Mucosa of descending colon (tissue), 3 donors: Measurements from ENCODE around the gene MAFF. TPM values are rescaled to one million over a fixed set of nuclear protein-coding genes. Genes with fewer than 3 reads are reported as not detected.

ENCODE experiments used
- ATAC-seq: fragments of 200-7000 bp; cut with Tn5 transposase; one replicate; pipeline ENCODE4 v1.9.1; 2020; ENCODE audit warnings: mild to moderate bottlenecking, moderate library complexity
- DNase-seq, 3 donors: peaks; one replicate each; pipeline ENCODE4 v3.0.0-alpha.2; 2020
- H3K36me3 ChIP-seq: fragments of 200-600 bp; one replicate; pipeline ENCODE4 v1.8.0; 2021; ENCODE audit warnings: low read depth, mild to moderate bottlenecking
- H3K4me1 ChIP-seq: fragments of 200-600 bp; one replicate; pipeline ENCODE4 v1.8.0; 2021; ENCODE audit warnings: low read depth, mild to moderate bottlenecking
- H3K4me3 ChIP-seq: fragments of 200-600 bp; one replicate; pipeline ENCODE4 v1.8.0; 2021; ENCODE audit warnings: mild to moderate bottlenecking
- H3K9me3 ChIP-seq: fragments of 200-600 bp; one replicate; pipeline ENCODE4 v1.8.0; 2021; ENCODE audit warnings: mild to moderate bottlenecking
- CTCF ChIP-seq: fragments of 200-600 bp; IDR thresholded peaks from one replicate; pipeline ENCODE4 v1.8.0; 2022; ENCODE audit warnings: antibody characterized with exemption, mild to moderate bottlenecking
- intact Hi-C, 2 donors: fragments of 100-400 bp; cut with DNase I in 1 of 2; cut with micrococcal nuclease in 1 of 2; formaldehyde crosslinking; loops; one replicate each; pipeline versions ENCODE4 v1.11.0 to v1.11.1; 2022; cut with DNase I, micrococcal nuclease
- total RNA-seq, 3 donors: library from RNA; stranded (reverse); fragmentation: NEBNext Ultra II Directional in 2 of 3; extraction: Animal tissue kit (Norgen Biotek cat#: 25700) in 2 of 3; gene quantifications; one replicate each; pipeline versions ENCODE4 v1.2.1 to v1.2.4, GENCODE V29; 2021 to 2023
- donor health status: DM: no; HTN: no; CAD: no; lungs with moderate emphysema.
- donor health status: DM: no; HTN: no; CAD: no.
- donor health status: DM: no; HTN: yes; CAD: no.

MAFF gene
- total RNA-seq, 3 donors from 2014 or later = 16.7 to 26.5 (median 25.6) TPM

GRCh38 chr22:38214302-38215056, 12.7 kb downstream of the MAFF start:
- H3K9me3 ChIP-seq = no peaks in the 10 kb centered on the region
- peaks cover 21% of the 10 kb centered on the region for H3K4me1 ChIP-seq
- intact Hi-C loops = no loop called here
- no peak overlapping the region for H3K4me3 ChIP-seq
- ATAC-seq (peak; percentile 77), DNase-seq (peak; percentile 77 to 87 (median 82))
- peak; percentile 12 for TF ChIP-seq CTCF
- no peaks in the 10 kb centered on the region for H3K36me3 ChIP-seq

- no peaks in the 10 kb centered on the region for H3K36me3 ChIP-seq
- H3K4me3 ChIP-seq = no peak overlapping the region
- peaks cover 21% of the 10 kb centered on the region for H3K4me1 ChIP-seq
- no peak for DNase-seq
- H3K9me3 ChIP-seq = no peaks in the 10 kb centered on the region
- no peak for ATAC-seq
- no peak for TF ChIP-seq CTCF
- intact Hi-C loops = no loop called here
Observed at GRCh38 chr22:38215156-38216038, 13.6 kb downstream of the MAFF start.

GRCh38 chr22:38218661-38219622, 17.1 kb downstream of the MAFF start:
- no peak for TF ChIP-seq CTCF
- intact Hi-C loops = no loop called here
- H3K36me3 ChIP-seq = no peaks in the 10 kb centered on the region
- no peaks in the 10 kb centered on the region for H3K9me3 ChIP-seq
- H3K4me1 ChIP-seq = peaks cover 25% of the 10 kb centered on the region
- peak; percentile 83 for ATAC-seq
- H3K4me3 ChIP-seq = no peak overlapping the region
- DNase-seq = peak; percentile 81 to 91 (median 84)

- no peaks in the 10 kb centered on the region for H3K36me3 ChIP-seq
- no peak for TF ChIP-seq CTCF
- no peak for DNase-seq
- H3K4me1 ChIP-seq = peaks cover 21% of the 10 kb centered on the region
- no peaks in the 10 kb centered on the region for H3K9me3 ChIP-seq
- no peak for ATAC-seq
- H3K4me3 ChIP-seq = no peak overlapping the region
- intact Hi-C loops = no loop called here
Observed at GRCh38 chr22:38219632-38220031, 17.8 kb downstream of the MAFF start.

GRCh38 chr22:38220163-38220562, 18.4 kb downstream of the MAFF start:
- TF ChIP-seq CTCF = no peak
- peaks cover 21% of the 10 kb centered on the region for H3K4me1 ChIP-seq
- no peaks in the 10 kb centered on the region for H3K9me3 ChIP-seq
- intact Hi-C loops = no loop called here
- DNase-seq (no peak), ATAC-seq (no peak)
- no peaks in the 10 kb centered on the region for H3K36me3 ChIP-seq
- no peak overlapping the region for H3K4me3 ChIP-seq
